WTC11 (cell line): ENCODE data around the gene DTWD2. TPM values are rescaled to one million over a fixed set of nuclear protein-coding genes. Genes with fewer than 3 reads are reported as not detected.
"Not testable (repeated sequence)": the region's sequence is repeated elsewhere in the genome, so short reads cannot be mapped to it uniquely, and the experiment has no call there.

Experiments used
- ATAC-seq: fragments of 200-7000 bp; cut with Tn5 transposase; 2 replicates; pipeline ENCODE4 v1.10.0; 2021; ENCODE audit warnings: mild to moderate bottlenecking, moderate library complexity
- CTCF ChIA-PET: fragments of 300-600 bp; sonication (Branson Sonifier 250); formaldehyde crosslinking; loops from one replicate; lab custom pipeline; 2021; ENCODE audit warnings: antibody characterized with exemption; lab: Charles Lee
- POLR2A ChIA-PET: fragments of 350-600 bp; sonication (Branson Sonifier 250); formaldehyde crosslinking; loops from one replicate; lab custom pipeline; 2021; ENCODE audit warnings: antibody characterized with exemption; lab: Charles Lee
- DNase-seq: peaks from one replicate; pipeline ENCODE4 v3.0.0; 2021; ENCODE audit warnings: low spot score
- H3K27ac Mint-ChIP-seq: 2 replicates; pipeline ENCODE4 v1.8.0; 2021; ENCODE audit warnings: mixed read lengths
- H3K27me3 Mint-ChIP-seq: 2 replicates; pipeline ENCODE4 v1.8.0; 2021; ENCODE audit warnings: low read depth, mild to moderate bottlenecking, moderate library complexity, mixed read lengths
- H3K36me3 Mint-ChIP-seq: 2 replicates; pipeline ENCODE4 v1.8.0; 2021; ENCODE audit warnings: mixed read lengths
- H3K4me1 Mint-ChIP-seq: 2 replicates; pipeline ENCODE4 v1.8.0; 2022; ENCODE audit warnings: mixed read lengths
- H3K4me3 Mint-ChIP-seq: 2 replicates; pipeline ENCODE4 v1.8.0; 2021; ENCODE audit warnings: mild to moderate bottlenecking, moderate library complexity, mixed read lengths
- H3K9me3 Mint-ChIP-seq: 2 replicates; pipeline ENCODE4 v1.8.0; 2021; ENCODE audit warnings: mixed read lengths
- AFF4 ChIP-seq: sonication (generic); formaldehyde crosslinking; IDR thresholded peaks from 2 replicates; pipeline ENCODE4 v1.8.1; 2023; ENCODE audit warnings: mild to moderate bottlenecking, missing genetic modification reagents, borderline replicate concordance
- ATF2 ChIP-seq: sonication (generic); formaldehyde crosslinking; IDR thresholded peaks from 2 replicates; pipeline ENCODE4 v1.8.1; 2022; ENCODE audit warnings: low read depth, missing genetic modification reagents, borderline replicate concordance
- CBFB ChIP-seq: sonication (generic); formaldehyde crosslinking; IDR thresholded peaks from 2 replicates; pipeline ENCODE4 v1.8.1; 2022; ENCODE audit warnings: mild to moderate bottlenecking, low read depth, missing genetic modification reagents
- CREB1 ChIP-seq: sonication (generic); formaldehyde crosslinking; IDR thresholded peaks from 2 replicates; pipeline ENCODE4 v1.8.0; 2023; ENCODE audit warnings: mild to moderate bottlenecking, missing genetic modification reagents
- CREM ChIP-seq: sonication (generic); formaldehyde crosslinking; IDR thresholded peaks from 2 replicates; pipeline ENCODE4 v1.8.1; 2022; ENCODE audit warnings: mild to moderate bottlenecking, missing genetic modification reagents, moderate library complexity
- CTCF ChIP-seq: fragments of 200-600 bp; IDR thresholded peaks from 2 replicates; pipeline ENCODE4 v1.8.0; 2022; ENCODE audit warnings: antibody characterized with exemption
- E2F1 ChIP-seq: sonication (generic); formaldehyde crosslinking; IDR thresholded peaks from 2 replicates; pipeline ENCODE4 v1.8.0; 2022; ENCODE audit warnings: mild to moderate bottlenecking, missing genetic modification reagents
- E2F4 ChIP-seq: sonication (generic); formaldehyde crosslinking; IDR thresholded peaks from 2 replicates; pipeline ENCODE4 v1.8.1; 2022; ENCODE audit warnings: low read depth, mild to moderate bottlenecking, moderate library complexity, missing genetic modification reagents, borderline replicate concordance
- EMX1 ChIP-seq: fragments of 250-450 bp; sonication (Bioruptor Pico); IDR thresholded peaks from 2 replicates; pipeline ENCODE4 v1.8.0; 2021; ENCODE audit warnings: mild to moderate bottlenecking
- MLX ChIP-seq: sonication (generic); formaldehyde crosslinking; IDR thresholded peaks from 2 replicates; pipeline ENCODE4 v1.8.1; 2023; ENCODE audit warnings: mild to moderate bottlenecking, missing genetic modification reagents, moderate library complexity
- NFATC4 ChIP-seq: fragments of 250-450 bp; sonication (Bioruptor Pico); IDR thresholded peaks from 2 replicates; pipeline ENCODE4 v1.9.0; 2021; ENCODE audit warnings: mild to moderate bottlenecking
- NFYB ChIP-seq: sonication (generic); formaldehyde crosslinking; conservative IDR thresholded peaks from 2 replicates; pipeline ENCODE4 v1.8.0; 2022; ENCODE audit warnings: low read depth, missing genetic modification reagents
- NR3C1 ChIP-seq: sonication (generic); formaldehyde crosslinking; conservative IDR thresholded peaks from 2 replicates; pipeline ENCODE4 v1.8.1; 2023; ENCODE audit warnings: low read depth, mild to moderate bottlenecking, missing genetic modification reagents
- SMAD4 ChIP-seq: sonication (generic); formaldehyde crosslinking; IDR thresholded peaks from 2 replicates; pipeline ENCODE4 v1.8.0; 2022; ENCODE audit warnings: mild to moderate bottlenecking, missing genetic modification reagents
- SOX15 ChIP-seq: fragments of 250-450 bp; sonication (Bioruptor Pico); IDR thresholded peaks from 2 replicates; pipeline ENCODE4 v1.9.0; 2021; ENCODE audit warnings: mild to moderate bottlenecking
- USF1 ChIP-seq: sonication (generic); formaldehyde crosslinking; IDR thresholded peaks from 2 replicates; pipeline ENCODE4 v1.8.0; 2022; ENCODE audit warnings: mild to moderate bottlenecking, missing genetic modification reagents
- USF2 ChIP-seq: sonication (generic); formaldehyde crosslinking; IDR thresholded peaks from 2 replicates; pipeline ENCODE4 v1.8.1; 2023; ENCODE audit warnings: mild to moderate bottlenecking, missing genetic modification reagents, moderate library complexity
- ZNF263 ChIP-seq: sonication (generic); formaldehyde crosslinking; IDR thresholded peaks from 2 replicates; pipeline ENCODE4 v1.8.1; 2022; ENCODE audit warnings: low read depth, mild to moderate bottlenecking, moderate library complexity, missing genetic modification reagents
- total RNA-seq: library from RNA; stranded (reverse); gene quantifications from 3 replicates; pipeline ENCODE4 v1.2.3, GENCODE V29; 2021

The DTWD2 gene
- total RNA-seq, 1 experiment from 2014 or later = 13.1 TPM

GRCh38 chr5:118882666-118883065, 105.7 kb downstream of the DTWD2 start (continued):
- TF ChIP-seq NFATC4 (CRISPR knock-in tag) (no peak), CTCF (no peak)

- POLR2A ChIA-PET, CTCF ChIA-PET, H3K4me3 Mint-ChIP-seq, ATAC-seq, H3K4me1 Mint-ChIP-seq, H3K27me3 Mint-ChIP-seq, H3K27ac Mint-ChIP-seq, DNase-seq: not testable (repeated sequence)
- H3K36me3 Mint-ChIP-seq = peaks cover 40% of the 10 kb centered on the region
- H3K9me3 Mint-ChIP-seq = peaks cover 42% of the 10 kb centered on the region
Observed at GRCh38 chr5:118876852-118877251, 111.5 kb downstream of the DTWD2 start.

GRCh38 chr5:118875131-118875530, 113.2 kb downstream of the DTWD2 start:
- no peak for DNase-seq
- Mint-ChIP-seq H3K4me3 (no peak overlapping the region), H3K36me3 (peaks cover 45% of the 10 kb centered on the region), H3K9me3 (peaks cover 47% of the 10 kb centered on the region), H3K27ac (no peak overlapping the region), H3K27me3 (no peaks in the 10 kb centered on the region), H3K4me1 (no peaks in the 10 kb centered on the region; the same call in 1 of the 2 replicates)
- ChIA-PET CTCF (no interaction called here), POLR2A (no interaction called here)
- ATAC-seq = no peak
- TF ChIP-seq ZNF263 (CRISPR knock-in tag) (no peak), EMX1 (CRISPR knock-in tag) (no peak), E2F4 (CRISPR knock-in tag) (no peak), ATF2 (no peak), USF2 (CRISPR knock-in tag) (no peak), NR3C1 (CRISPR knock-in tag) (no peak), SOX15 (CRISPR knock-in tag) (no peak), MLX (no peak), AFF4 (no peak), CREB1 (CRISPR knock-in tag) (no peak), CREM (CRISPR knock-in tag) (no peak), USF1 (CRISPR knock-in tag) (no peak), E2F1 (CRISPR knock-in tag) (no peak), SMAD4 (no peak), NFYB (CRISPR knock-in tag) (no peak), CBFB (CRISPR knock-in tag) (no peak)
